H9 (cell line): ENCODE measurements around the gene ACAD8. TPM values are rescaled to one million over a fixed set of nuclear protein-coding genes. Genes with fewer than 3 reads are reported as not detected.

Experiments
- DNase-seq: peaks from one replicate; pipeline ENCODE4 v3.0.0-alpha.2; 2017
- H2AFZ ChIP-seq: one replicate; pipeline ENCODE4 v1.6.1; 2013; ENCODE audit warnings: mild to moderate bottlenecking, low read length, control low read depth, moderate library complexity
- H2AK5ac ChIP-seq: 2 replicates; pipeline ENCODE4 v1.6.1; 2013; ENCODE audit warnings: low read length, control low read depth, mixed read lengths; ENCODE audit not compliant: insufficient read length
- H2BK120ac ChIP-seq: one replicate; pipeline ENCODE4 v1.6.1; 2013; ENCODE audit warnings: low read depth, mild to moderate bottlenecking, low read length, control low read depth, inconsistent platforms; ENCODE audit not compliant: poor library complexity, severe bottlenecking
- H2BK12ac ChIP-seq: 2 replicates; pipeline ENCODE4 v1.6.1; 2013; ENCODE audit warnings: low read length, control low read depth, mixed read lengths, low read depth; ENCODE audit not compliant: insufficient read length
- H2BK15ac ChIP-seq: 2 replicates; pipeline ENCODE4 v1.6.1; 2013; ENCODE audit warnings: low read depth, low read length, control low read depth
- H2BK20ac ChIP-seq: one replicate; pipeline ENCODE4 v1.6.1; 2013; ENCODE audit warnings: low read depth, mild to moderate bottlenecking, low read length, control low read depth, inconsistent platforms; ENCODE audit not compliant: poor library complexity, severe bottlenecking
- H2BK5ac ChIP-seq: 2 replicates; pipeline ENCODE4 v1.6.1; 2013; ENCODE audit warnings: low read length, control low read depth, mixed read lengths; ENCODE audit not compliant: insufficient read length
- H3K14ac ChIP-seq: 2 replicates; pipeline ENCODE4 v1.6.1; 2013; ENCODE audit warnings: low read length, control low read depth; ENCODE audit not compliant: insufficient read depth
- H3K18ac ChIP-seq: 2 replicates; pipeline ENCODE4 v1.6.1; 2013; ENCODE audit warnings: low read depth, mild to moderate bottlenecking, mixed read lengths, low read length, control low read depth; ENCODE audit not compliant: insufficient read length
- H3K23ac ChIP-seq: 2 replicates; pipeline ENCODE4 v1.6.1; 2013; ENCODE audit warnings: low read length, control low read depth, mixed read lengths, low read depth; ENCODE audit not compliant: insufficient read length
- H3K23me2 ChIP-seq: 2 replicates; pipeline ENCODE4 v1.6.1; 2013; ENCODE audit warnings: low read depth, mild to moderate bottlenecking, mixed read lengths, low read length, control low read depth; ENCODE audit not compliant: insufficient read length, poor library complexity, severe bottlenecking
- H3K27ac ChIP-seq: 2 replicates; pipeline ENCODE4 v1.5.1; 2013; ENCODE audit warnings: low read length, control low read depth, mixed read lengths, low read depth; ENCODE audit not compliant: insufficient read length
- H3K27me3 ChIP-seq: 2 replicates; pipeline ENCODE4 v1.6.1; 2013; ENCODE audit warnings: low read length, control low read depth, inconsistent platforms; ENCODE audit not compliant: insufficient read depth
- H3K4ac ChIP-seq: 2 replicates; pipeline ENCODE4 v1.6.1; 2013; ENCODE audit warnings: low read depth, mild to moderate bottlenecking, control low read depth, inconsistent platforms, low read length, moderate library complexity
- H3K4me1 ChIP-seq: 2 replicates; pipeline ENCODE4 v1.6.1; 2013; ENCODE audit warnings: low read length, control low read depth, inconsistent platforms; ENCODE audit not compliant: insufficient read depth
- H3K4me2 ChIP-seq: 2 replicates; pipeline ENCODE4 v1.6.1; 2013; ENCODE audit warnings: low read length, control low read depth, mixed read lengths; ENCODE audit not compliant: insufficient read length, insufficient read depth
- H3K56ac ChIP-seq: 2 replicates; pipeline ENCODE4 v1.6.1; 2013; ENCODE audit warnings: low read depth, mild to moderate bottlenecking, mixed read lengths, low read length, control low read depth; ENCODE audit not compliant: insufficient read length
- H3K79me1 ChIP-seq: 2 replicates; pipeline ENCODE4 v1.6.1; 2013; ENCODE audit warnings: low read depth, mild to moderate bottlenecking, moderate library complexity, low read length, control low read depth, inconsistent platforms; ENCODE audit not compliant: insufficient read depth, poor library complexity, severe bottlenecking
- H3K79me2 ChIP-seq: 2 replicates; pipeline ENCODE4 v1.6.1; 2013; ENCODE audit warnings: low read length, control low read depth, inconsistent platforms; ENCODE audit not compliant: insufficient read depth
- H3K9ac ChIP-seq: 2 replicates; pipeline ENCODE4 v1.6.1; 2013; ENCODE audit warnings: low read length, control low read depth, mixed read lengths; ENCODE audit not compliant: insufficient read length; ENCODE audit errors: extremely low read depth
- H3K9me3 ChIP-seq: one replicate; pipeline ENCODE4 v1.6.1; 2013; ENCODE audit warnings: low read depth, low read length, inconsistent platforms; ENCODE audit not compliant: control insufficient read depth
- H3T11ph ChIP-seq: one replicate; pipeline ENCODE4 v1.6.1; 2013; ENCODE audit warnings: mild to moderate bottlenecking, low read length, control low read depth, inconsistent platforms
- H4K20me1 ChIP-seq: one replicate; pipeline ENCODE4 v1.6.1; 2013; ENCODE audit not compliant: control insufficient read depth, insufficient read length, insufficient read depth
- H4K5ac ChIP-seq: 2 replicates; pipeline ENCODE4 v1.6.1; 2013; ENCODE audit warnings: low read depth, mild to moderate bottlenecking, mixed read lengths, low read length, control low read depth; ENCODE audit not compliant: insufficient read length
- H4K8ac ChIP-seq: replicated peaks from 2 replicates; pipeline ENCODE4 v1.6.1; 2013; ENCODE audit warnings: low read length, control low read depth, mixed read lengths, low read depth; ENCODE audit not compliant: insufficient read length
- H4K91ac ChIP-seq: 2 replicates; pipeline ENCODE4 v1.6.1; 2013; ENCODE audit warnings: low read depth, mild to moderate bottlenecking, moderate library complexity, mixed read lengths, low read length, control low read depth; ENCODE audit not compliant: insufficient read length
- H3K27ac Mint-ChIP-seq, 3 experiments: 2 replicates in 2 of 3; 3 replicates in 1 of 3; pipeline ENCODE4 v1.8.0; 2020 to 2021; ENCODE audit warnings: mixed read lengths in 3 of 3, mild to moderate bottlenecking in 1 of 3, moderate library complexity in 1 of 3
- H3K27me3 Mint-ChIP-seq: 2 replicates; pipeline ENCODE4 v1.8.0; 2021; ENCODE audit warnings: low read depth, mild to moderate bottlenecking, moderate library complexity, mixed read lengths
- H3K36me3 Mint-ChIP-seq, 3 experiments: 2 replicates in 2 of 3; 3 replicates in 1 of 3; pipeline ENCODE4 v1.8.0; 2020 to 2021; ENCODE audit warnings: low read depth in 3 of 3, mixed read lengths in 3 of 3; ENCODE audit not compliant: insufficient read depth in 1 of 3
- H3K4me1 Mint-ChIP-seq, 2 experiments: 2 replicates each; pipeline ENCODE4 v1.8.0; 2020; ENCODE audit warnings: mixed read lengths in 2 of 2
- H3K4me3 Mint-ChIP-seq, 2 experiments: 2 replicates in 1 of 2; 3 replicates in 1 of 2; pipeline ENCODE4 v1.8.0; 2020 to 2021; ENCODE audit warnings: mild to moderate bottlenecking in 2 of 2, mixed read lengths in 2 of 2, moderate library complexity in 1 of 2
- H3K9me3 Mint-ChIP-seq, 2 experiments: 2 replicates in 1 of 2; 3 replicates in 1 of 2; pipeline ENCODE4 v1.8.0; 2020; ENCODE audit warnings: mild to moderate bottlenecking in 2 of 2, mixed read lengths in 2 of 2, moderate library complexity in 1 of 2
- CTCF ChIP-seq: fragments of 200-600 bp; sonication (generic); conservative IDR thresholded peaks from 3 replicates; pipeline ENCODE4 v1.8.0; 2021; ENCODE audit warnings: antibody characterized with exemption, mild to moderate bottlenecking
- WGBS: extraction: QIAGEN DNeasy Blood & Tissue Kit; methylation state at CpG from one replicate; pipeline ENCODE4 v1.1.7; 2013; ENCODE audit warnings: missing lambda C conversion rate, low lambda C conversion rate, mixed read lengths; ENCODE audit not compliant: insufficient read length; ENCODE audit errors: extremely low coverage; 5-methylcytosine and 5-hydroxymethylcytosine counted together
- total RNA-seq: library from RNA; stranded (reverse); gene quantifications from 2 replicates; pipeline ENCODE4 v1.2.1, GENCODE V29; 2021

The ACAD8 gene
- total RNA-seq, 1 experiment from 2014 or later: 46.8 TPM

- Histone ChIP-seq H3K18ac (no peak overlapping the region), H2BK12ac (no peak overlapping the region), H3K27me3 (no peaks in the 10 kb centered on the region), H3K79me1 (no peaks in the 10 kb centered on the region), H3K56ac (no peak overlapping the region), H4K5ac (no peak overlapping the region), H3K4me2 (no peak overlapping the region), H2BK120ac (no peak overlapping the region), H2BK20ac (no peak overlapping the region), H4K8ac (no peak overlapping the region), H2AK5ac (no peak overlapping the region), H3K9me3 (no peaks in the 10 kb centered on the region), H3K23me2 (peaks cover 10% of the 10 kb centered on the region), H2BK15ac (no peak overlapping the region), H3K79me2 (peaks cover 12% of the 10 kb centered on the region; the same call in 1 of the 2 replicates), H4K91ac (no peak overlapping the region), H3K14ac (no peak overlapping the region), H4K20me1 (no peaks in the 10 kb centered on the region), H3K4me1 (peaks cover 20% of the 10 kb centered on the region), H3T11ph (no peak overlapping the region), H2BK5ac (no peak overlapping the region), H2AFZ (no peak overlapping the region), H3K27ac (no peak overlapping the region), H3K9ac (no peak overlapping the region), H3K4ac (no peak overlapping the region), H3K23ac (no peak overlapping the region)
- H3K9me3 Mint-ChIP-seq: no peaks in the 10 kb centered on the region; a peak in 1 of 5 replicates
- no peak overlapping the region for H3K27ac Mint-ChIP-seq
- peaks cover 1% of the 10 kb centered on the region; the same call in 1 of the 2 replicates for H3K27me3 Mint-ChIP-seq
- H3K4me3 Mint-ChIP-seq: peak overlapping the region; percentile 15 to 27; a peak in 3 of 5 replicates
- peak; percentile 61 for TF ChIP-seq CTCF
- H3K4me1 Mint-ChIP-seq: peaks cover 66 to 76% of the 10 kb centered on the region in 2 experiments
- peak; percentile 40 for DNase-seq
- WGBS: no CpG with 5 or more reads among the region's 5 CpGs
- H3K36me3 Mint-ChIP-seq: peaks cover 0 to 4% (median 1%) of the 10 kb centered on the region in 3 experiments; a peak in 2 of 7 replicates
These were observed 16.9 kb downstream of the ACAD8 start for GRCh38 chr11:134270250-134270714.
